Muscle of arm (tissue), 12 donors: Measurements from ENCODE around the gene OR51D1. TPM values are rescaled to one million over a fixed set of nuclear protein-coding genes. Genes with fewer than 3 reads are reported as not detected.

Source experiments
- DNase-seq: peaks from one replicate; pipeline ENCODE4 v3.0.0-alpha.2; 2013
- polyA plus RNA-seq, 12 donors: library from polyadenylated mRNA; unstranded; fragments of 120-200 nt; gene quantifications; one replicate each; pipeline ENCODE4 v1.2.1, GENCODE V29; 2013; ENCODE audit not compliant: insufficient read length in 12 of 12

The OR51D1 gene
- polyA plus RNA-seq, 12 donors = not detected

DNA sequence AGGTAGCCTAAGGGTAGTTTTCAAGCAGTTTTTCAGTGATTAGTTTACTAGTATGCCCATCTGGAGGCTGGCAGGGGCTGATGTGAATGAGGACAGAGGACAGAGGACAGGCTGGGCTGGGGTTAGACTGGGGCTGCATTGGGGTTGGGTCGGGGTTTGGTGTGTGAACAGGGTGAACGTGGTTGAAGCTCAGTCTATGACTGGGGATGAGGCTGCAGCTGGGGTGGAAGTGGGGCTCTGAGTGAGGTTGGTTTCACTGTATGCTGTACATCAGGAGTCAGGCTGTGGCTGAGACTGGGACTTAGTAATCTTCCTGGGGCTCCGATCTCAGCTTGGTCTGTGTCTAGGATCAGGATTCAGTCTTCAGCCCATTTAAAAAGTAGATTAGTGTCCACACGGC, 7.0 kb downstream of the OR51D1 start:
- no peak for DNase-seq

DNA sequence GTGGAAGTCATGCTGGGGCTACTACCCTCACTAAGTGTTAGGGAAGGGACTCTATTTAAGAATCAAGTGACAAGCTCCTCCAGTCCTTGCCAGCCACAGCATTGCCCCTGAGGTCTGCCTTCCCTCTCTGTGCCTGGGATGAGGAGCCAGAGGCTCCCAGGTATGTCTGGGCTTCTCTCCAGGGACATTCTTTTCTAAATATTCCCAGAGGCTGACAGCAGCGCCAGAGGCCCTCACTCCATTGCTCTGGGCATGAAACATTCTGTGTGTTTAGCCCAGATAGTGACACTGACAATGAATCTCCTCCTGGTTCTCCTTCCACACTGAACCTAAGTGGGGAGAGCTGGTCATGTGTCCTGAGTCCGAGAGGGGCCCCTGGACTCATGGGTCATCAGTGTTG, 8.7 kb downstream of the OR51D1 start:
- no peak for DNase-seq

DNA sequence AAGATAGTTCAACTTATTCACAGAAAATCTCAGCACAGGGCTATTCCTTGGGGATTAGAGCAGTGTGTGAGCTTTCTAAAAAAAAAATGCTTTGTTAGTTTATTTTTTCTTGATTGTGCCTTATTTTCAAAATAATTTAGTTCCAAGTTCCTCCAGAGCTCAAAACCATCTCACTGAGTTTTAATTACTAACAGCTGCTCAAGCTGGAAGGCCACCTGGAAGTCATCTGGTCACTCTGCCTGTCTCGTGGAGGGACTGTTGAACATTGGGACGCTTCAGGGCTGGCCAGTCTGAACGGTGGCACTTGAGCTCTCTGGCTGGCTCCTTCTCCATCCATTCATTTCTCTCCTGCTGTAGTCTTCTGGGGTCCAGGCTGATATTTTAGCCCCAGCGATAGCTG, 10.5 kb downstream of the OR51D1 start:
- DNase-seq = no peak

DNA sequence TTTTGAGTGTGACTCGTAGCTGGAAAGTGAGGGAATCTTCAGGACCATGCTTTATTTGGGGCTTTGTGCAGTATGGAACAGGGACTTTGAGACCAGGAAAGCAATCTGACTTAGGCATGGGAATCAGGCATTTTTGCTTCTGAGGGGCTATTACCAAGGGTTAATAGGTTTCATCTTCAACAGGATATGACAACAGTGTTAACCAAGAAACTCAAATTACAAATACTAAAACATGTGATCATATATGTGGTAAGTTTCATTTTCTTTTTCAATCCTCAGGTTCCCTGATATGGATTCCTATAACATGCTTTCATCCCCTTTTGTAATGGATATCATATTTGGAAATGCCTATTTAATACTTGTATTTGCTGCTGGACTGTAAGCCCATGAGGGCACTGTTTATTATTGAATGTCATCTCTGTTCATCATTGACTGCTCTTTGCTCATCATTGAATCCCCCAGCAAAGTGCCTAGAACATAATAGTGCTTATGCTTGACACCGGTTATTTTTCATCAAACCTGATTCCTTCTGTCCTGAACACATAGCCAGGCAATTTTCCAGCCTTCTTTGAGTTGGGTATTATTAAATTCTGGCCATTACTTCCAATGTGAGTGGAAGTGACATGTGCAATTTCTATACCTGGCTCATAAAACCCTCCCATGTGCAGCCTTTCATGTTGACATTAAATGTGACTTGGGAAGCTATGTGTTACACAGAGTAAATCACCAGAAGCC, 17.5 kb downstream of the OR51D1 start:
- no peak for DNase-seq

DNA sequence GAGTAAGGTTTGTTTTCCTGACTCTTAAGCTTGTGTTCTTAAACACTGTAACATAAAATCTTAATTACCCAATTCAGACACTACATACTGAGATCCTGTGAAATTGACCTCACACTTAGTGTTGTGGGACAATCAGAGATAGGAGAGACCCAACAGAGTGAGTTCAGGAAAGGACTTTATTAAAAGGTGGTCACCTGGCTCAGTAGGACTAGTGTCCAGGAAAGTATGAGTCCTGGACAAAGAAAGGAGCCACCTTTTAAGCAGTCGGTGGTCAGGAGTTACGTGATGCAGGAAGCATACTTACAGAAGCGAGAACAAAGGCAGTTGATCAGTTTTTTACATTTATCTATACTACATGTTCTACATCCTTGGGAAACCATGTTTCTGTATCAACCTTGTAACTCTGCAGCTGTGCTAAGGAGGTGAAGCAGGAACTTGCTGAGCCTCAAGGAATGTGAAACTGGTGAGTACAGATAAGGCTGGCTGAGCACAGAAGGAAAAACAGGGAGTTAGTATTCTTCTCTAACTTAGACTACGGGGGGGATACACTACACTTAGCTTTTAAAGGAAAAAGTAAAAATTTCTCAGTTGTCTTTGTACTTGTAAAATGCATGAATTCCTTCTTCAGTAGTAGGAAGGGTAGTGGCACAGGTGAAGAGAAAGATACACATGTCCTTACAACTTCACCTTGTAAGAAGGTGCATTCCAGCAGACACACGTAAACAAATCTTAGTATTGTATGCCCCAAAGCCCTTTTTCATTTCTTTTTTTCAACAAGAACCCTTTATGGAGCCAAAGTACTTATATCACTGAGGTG, 21.6 kb downstream of the OR51D1 start:
- no peak for DNase-seq

DNA sequence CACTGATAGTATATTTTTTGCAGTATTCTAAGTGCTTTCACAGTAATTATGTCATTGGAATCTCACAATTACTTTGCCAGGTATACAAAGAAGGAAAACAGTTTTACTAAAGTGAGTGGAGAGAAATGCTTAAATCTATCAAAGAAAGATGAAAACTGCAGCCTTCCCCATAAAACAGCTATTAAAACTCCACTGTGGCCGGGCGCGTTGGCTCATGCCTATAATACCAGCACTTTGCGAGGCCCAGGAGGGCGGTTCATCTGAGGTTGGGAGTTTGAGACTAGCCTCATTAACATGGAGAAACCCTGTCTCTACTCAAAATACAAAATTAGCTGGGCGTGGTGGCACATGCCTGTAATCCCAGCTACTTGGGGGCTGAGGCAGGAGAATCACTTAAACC, 25.6 kb downstream of the OR51D1 start:
- DNase-seq = no peak

DNA sequence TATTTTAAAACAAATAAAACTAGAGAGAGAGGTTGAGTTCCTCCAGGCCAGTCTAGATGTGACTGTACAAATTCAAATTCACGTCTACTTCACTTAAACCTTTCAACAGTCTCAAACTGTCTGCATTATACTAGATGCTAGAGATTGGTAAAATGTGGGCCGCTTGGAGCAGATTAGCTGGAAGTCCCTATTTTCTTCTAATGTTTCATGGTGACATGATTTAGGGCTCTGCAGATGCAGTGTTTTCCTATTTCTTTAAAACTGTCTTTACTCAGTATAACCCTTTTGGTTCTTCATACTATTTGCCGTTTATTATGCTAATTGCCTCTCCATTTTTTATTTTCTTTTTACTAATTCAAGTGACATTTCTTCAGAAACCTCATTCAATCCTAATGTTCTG, 26.9 kb downstream of the OR51D1 start:
- DNase-seq = no peak

DNA sequence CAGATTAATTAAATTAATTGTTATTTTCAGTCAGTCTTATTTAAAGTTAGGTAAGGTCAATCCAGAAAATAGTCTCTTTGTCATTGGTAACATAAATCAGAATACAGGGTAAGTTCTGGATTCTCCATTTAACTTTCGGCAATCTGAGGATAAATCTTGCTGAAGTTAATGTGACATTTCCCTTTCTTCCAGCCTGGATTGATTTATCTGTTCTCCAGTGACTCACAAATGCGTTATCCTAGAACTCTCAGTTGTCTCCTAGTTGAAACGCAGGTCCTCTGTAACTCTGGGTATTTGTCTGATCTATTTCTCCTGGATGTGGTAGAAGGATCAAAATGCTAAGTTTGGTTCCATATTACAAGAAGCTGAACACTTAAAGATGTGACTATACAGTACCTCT, 27.5 kb downstream of the OR51D1 start:
- no peak for DNase-seq

DNA sequence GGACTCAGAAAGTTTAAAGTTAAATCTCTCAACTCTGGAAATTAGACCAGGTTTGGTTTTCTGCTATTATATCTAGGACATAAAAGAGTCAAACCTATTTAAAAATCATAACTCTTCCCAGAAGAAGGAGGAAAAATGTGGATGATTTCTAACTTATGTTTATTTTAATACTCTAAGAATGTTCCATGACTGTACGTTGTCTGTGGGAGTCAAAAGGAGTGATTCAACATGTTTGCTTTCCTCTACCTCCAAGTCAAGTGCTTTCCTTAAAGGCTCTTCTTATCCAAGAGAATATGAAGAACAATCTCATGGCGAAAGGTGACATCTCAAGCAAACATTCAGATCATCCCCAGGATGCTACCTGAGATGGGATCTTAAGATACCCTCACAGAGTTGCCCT, 28.1 kb downstream of the OR51D1 start:
- no peak for DNase-seq

DNA sequence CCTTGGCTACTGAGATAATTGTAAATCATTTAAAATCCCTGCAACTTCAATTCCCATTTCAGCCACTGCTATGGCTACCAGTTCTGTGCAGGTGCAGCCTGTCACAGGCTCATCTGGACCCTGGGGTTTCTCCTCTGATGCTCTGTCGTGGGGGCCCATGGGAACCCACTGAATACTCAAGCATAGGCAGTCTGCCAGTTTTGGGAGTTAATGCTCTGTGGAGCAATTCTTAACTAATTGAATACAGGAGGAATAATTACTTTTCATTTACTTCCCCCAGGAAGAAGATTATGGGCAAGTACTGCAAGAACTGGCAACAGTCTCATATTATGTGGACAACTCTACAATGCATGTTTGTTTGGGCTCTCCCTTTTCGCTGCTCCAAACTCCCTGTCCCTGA, 34.5 kb downstream of the OR51D1 start:
- DNase-seq = no peak

DNA sequence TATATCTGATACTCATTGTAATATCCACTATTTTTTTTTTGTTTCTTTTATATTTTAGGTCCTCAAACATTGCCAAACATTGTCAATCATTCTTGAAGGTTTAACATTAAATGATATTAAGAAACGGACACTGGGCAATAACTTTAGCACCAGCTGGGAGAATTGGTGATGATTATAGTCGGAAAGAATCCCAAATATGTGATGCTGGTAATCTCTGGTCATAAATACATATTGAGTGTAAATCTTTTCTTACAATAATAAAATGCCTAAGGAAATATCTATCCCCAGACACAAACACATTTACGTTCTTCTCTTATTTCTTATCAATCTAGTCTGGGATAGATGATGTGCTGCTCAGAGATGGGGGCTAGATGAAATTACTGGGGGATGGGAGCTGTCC, 35.2 kb downstream of the OR51D1 start:
- DNase-seq = no peak

DNA sequence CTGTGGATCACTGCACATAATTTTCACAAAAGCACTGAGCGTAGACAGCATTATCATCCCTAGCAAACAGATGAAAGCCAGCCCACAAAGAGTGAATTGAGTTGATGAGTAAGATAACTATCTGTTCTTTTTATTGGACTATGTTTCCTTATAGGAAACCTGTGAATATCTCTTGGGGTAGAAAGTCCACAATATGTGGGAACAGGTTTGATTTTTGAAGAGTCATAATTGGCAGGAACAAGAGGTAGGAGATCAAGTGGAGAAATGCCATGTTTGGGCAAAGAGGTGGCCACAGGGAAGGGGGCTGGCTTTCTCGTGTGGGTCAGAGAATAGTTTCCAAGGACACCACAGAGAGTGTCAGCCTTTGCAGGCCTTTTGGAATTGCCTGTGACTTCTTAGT, 36.5 kb downstream of the OR51D1 start:
- DNase-seq = no peak

DNA sequence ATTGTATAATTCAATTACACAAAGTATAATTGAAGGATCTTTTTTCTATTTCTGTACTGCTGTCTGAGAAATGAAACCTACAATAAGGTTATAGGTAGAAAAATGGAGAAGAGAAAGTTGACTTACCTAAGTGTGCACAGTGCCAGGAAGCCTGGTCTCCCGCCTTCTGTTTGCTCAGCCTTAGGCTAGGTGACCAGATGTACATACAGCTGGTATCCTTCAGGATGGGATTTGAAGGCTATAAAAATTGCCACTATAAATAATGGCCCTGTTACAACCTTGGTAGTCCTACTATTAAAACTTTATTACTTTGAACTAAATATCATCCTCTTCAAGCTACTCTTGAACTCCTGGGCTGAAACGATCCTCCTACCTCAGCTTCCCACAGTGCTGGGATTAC, 40.7 kb downstream of the OR51D1 start:
- DNase-seq = no peak

DNA sequence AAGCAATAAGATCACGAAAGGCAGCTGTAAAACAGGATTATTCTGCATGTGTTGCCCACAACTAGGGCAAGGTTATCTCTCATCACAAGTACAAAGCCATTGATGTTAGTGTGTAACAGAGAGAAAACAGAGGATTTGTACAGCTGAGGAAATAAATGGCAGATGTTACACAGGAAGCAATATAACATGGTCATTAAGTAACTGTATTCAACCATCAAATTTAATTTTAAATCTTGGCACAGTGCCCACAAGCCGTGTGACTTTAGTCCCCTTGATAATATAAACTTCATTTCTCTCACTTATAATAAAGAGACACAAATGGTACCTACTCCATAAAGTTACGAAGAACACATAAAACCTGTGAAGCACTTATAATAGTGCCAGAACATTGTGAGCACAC, 43.1 kb downstream of the OR51D1 start:
- DNase-seq = no peak

DNA sequence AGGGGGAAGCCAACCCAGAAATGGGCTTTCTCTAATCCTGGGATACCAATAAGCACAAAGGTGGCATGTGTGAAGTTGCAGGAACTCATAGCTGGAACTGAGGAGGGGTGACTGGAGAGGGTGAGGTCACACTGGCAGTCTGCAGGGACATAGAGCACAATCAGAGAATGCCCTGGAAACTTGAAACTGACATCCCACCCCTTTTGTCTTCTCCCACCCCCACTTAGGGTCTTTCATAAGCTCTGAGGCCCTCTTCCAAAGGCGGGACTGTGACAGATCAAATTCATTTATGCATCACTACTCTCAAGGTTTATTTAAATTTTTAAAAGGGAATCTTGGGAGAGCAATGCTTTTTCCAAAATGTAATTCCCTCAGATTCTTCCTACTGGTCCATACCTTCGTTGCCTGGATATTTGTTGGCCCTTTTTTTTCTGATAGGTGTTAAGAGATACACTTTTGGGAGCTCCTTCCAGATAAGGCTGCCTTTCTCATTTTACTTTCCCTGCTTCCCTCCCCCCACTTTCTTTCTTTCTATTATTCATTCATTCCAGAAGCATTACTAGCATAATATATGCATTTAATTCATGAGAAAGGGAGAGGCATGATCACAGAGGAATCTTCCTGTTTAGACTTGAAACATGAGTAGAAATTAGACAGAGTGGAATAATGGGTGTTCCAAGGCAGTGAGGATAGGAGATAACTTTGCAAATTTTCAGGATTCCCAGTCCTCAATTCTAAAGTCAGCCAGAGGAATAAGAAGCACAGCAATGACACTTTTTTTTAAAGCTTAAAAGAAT, 45.5 kb downstream of the OR51D1 start:
- DNase-seq = no peak

DNA sequence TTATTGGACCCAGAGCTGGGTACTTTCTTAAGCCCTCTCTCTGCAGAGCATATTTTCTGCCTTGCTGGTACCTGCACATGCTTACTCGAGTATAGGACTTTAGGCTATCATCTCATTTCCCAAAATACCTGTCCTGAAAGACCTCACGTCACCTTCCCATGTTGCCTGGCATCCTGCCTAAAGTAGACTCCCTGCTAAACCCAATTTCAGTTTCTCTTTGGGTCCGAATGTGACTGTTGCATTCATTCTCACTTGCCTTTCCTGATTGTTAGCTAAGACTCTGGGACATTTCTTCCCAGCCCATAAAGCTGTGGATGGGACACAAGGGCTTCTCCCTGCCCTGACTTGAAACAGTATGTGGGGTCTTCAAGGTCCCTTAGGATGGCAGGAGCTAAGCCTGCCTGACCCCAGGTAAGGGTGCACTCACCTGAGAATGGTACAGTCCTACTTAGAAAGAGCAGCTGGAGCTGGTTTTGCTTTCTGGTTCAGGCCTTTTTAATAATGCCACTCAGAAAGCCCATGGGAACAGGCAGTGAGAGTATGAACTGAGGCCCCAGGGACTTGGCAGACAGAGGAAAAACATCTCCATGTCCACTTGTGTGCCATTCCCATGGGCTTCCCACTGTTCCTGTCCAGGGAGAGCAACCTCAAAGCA, 47.5 kb downstream of the OR51D1 start:
- no peak for DNase-seq

Other genes starting within 250 kb of the OR51D1 start
- gene TRIM21, start 243.8 kb upstream of the OR51D1 start, polyA plus RNA-seq = 10 to 100 TPM in 4 of 12 donors, 1 to 10 TPM in 6, not detected in 2; 6.2 to 18.3 (median 8.7) TPM
- gene OR52K2, start 188.2 kb upstream of the OR51D1 start, polyA plus RNA-seq = not detected
- gene OR52K1, start 154.8 kb upstream of the OR51D1 start, polyA plus RNA-seq = under 1 TPM in 9 of 12 donors, not detected in 3; 0.08 to 0.73 (median 0.32) TPM
- not detected for gene OR52M1, start 92.3 kb upstream of the OR51D1 start, polyA plus RNA-seq
- gene OR52I2, start 55.7 kb upstream of the OR51D1 start, polyA plus RNA-seq = not detected
- gene OR52I1, start 43.4 kb upstream of the OR51D1 start, polyA plus RNA-seq = under 1 TPM in 3 of 12 donors, not detected in 9; 0.05 to 0.07 (median 0.07) TPM
- gene TRIM68, start 29.2 kb upstream of the OR51D1 start, polyA plus RNA-seq = 10 to 100 TPM in 3 of 12 donors, 1 to 10 TPM in 8, not detected in 1; 6.5 to 13.8 (median 8.6) TPM
- gene OR51E1, start 6.5 kb downstream of the OR51D1 start, polyA plus RNA-seq = 1 to 10 TPM in 10 of 12 donors, not detected in 2; 1.5 to 3.3 (median 2.3) TPM
- 1 to 10 TPM in 6 of 12 donors, under 1 TPM in 4, not detected in 2; 0.90 to 1.7 (median 1.1) TPM for gene OR51E2, start 60.4 kb downstream of the OR51D1 start, polyA plus RNA-seq
- gene MMP26, start 67.3 kb downstream of the OR51D1 start, polyA plus RNA-seq = under 1 TPM in 1 of 12 donors, not detected in 11; 0.32 TPM
- gene OR51F1, start 132.5 kb downstream of the OR51D1 start, polyA plus RNA-seq = not detected
- not detected for gene OR52R1, start 166.9 kb downstream of the OR51D1 start, polyA plus RNA-seq
- not detected for gene OR51F2, start 183.8 kb downstream of the OR51D1 start, polyA plus RNA-seq
- not detected for gene OR51S1, start 211.7 kb downstream of the OR51D1 start, polyA plus RNA-seq
- not detected for gene OR51T1, start 244.4 kb downstream of the OR51D1 start, polyA plus RNA-seq